Lung (tissue), 12 donors: ENCODE results near the gene FGGY. TPM values are rescaled to one million over a fixed set of nuclear protein-coding genes. Genes with fewer than 3 reads are reported as not detected.

Source experiments
- ATAC-seq: fragments of 200-7000 bp; cut with Tn5 transposase; one replicate; pipeline ENCODE4 v1.9.1; 2020; ENCODE audit warnings: moderate number of reproducible peaks; ENCODE audit not compliant: insufficient read depth, low FRiP score
- DNase-seq, 3 donors: peaks; one replicate each; pipeline ENCODE4 v3.0.0-alpha.2; 2013 to 2017
- H3K27ac ChIP-seq, 2 donors: one replicate each; pipeline ENCODE4 v1.5.1; 2013; ENCODE audit warnings: mild to moderate bottlenecking in 2 of 2, moderate library complexity in 2 of 2, control low read depth in 1 of 2, inconsistent platforms in 1 of 2, low read depth in 1 of 2, low read length in 1 of 2
- H3K27me3 ChIP-seq, 3 donors: one replicate each; pipeline ENCODE4 v1.5.1; 2013; ENCODE audit warnings: low read length in 2 of 3; ENCODE audit not compliant: control insufficient read depth in 3 of 3, insufficient read depth in 3 of 3
- H3K36me3 ChIP-seq, 4 donors: one replicate each; pipeline ENCODE4 v1.5.1; 2013; ENCODE audit warnings: low read length in 4 of 4, mild to moderate bottlenecking in 1 of 4, moderate library complexity in 1 of 4; ENCODE audit not compliant: control insufficient read depth in 4 of 4, insufficient read depth in 4 of 4
- H3K4me1 ChIP-seq, 5 donors: one replicate each; pipeline ENCODE4 v1.5.1; 2013; ENCODE audit warnings: low read length in 5 of 5, mild to moderate bottlenecking in 2 of 5, moderate library complexity in 1 of 5; ENCODE audit not compliant: control insufficient read depth in 5 of 5, insufficient read depth in 5 of 5
- H3K4me3 ChIP-seq: one replicate; pipeline ENCODE4 v1.5.1; 2013; ENCODE audit warnings: mild to moderate bottlenecking, control low read depth, moderate library complexity
- H3K9ac ChIP-seq, 2 donors: one replicate each; pipeline ENCODE4 v1.5.1; 2013; ENCODE audit warnings: low read length in 2 of 2, control low read depth in 1 of 2; ENCODE audit not compliant: insufficient read depth in 1 of 2
- H3K9me3 ChIP-seq, 4 donors: one replicate each; pipeline ENCODE4 v1.5.1; 2013; ENCODE audit warnings: low read length in 3 of 4, mild to moderate bottlenecking in 1 of 4, moderate library complexity in 1 of 4; ENCODE audit not compliant: control insufficient read depth in 4 of 4, insufficient read depth in 3 of 4
- CTCF ChIP-seq: IDR thresholded peaks from 2 replicates; pipeline ENCODE4 v1.5.1; 2012; ENCODE audit warnings: mild to moderate bottlenecking; ENCODE audit errors: control extremely low read depth, extremely low read depth
- WGBS, 2 donors: extraction: QIAGEN DNeasy Blood & Tissue Kit; methylation state at CpG; one replicate each; pipeline ENCODE4 v1.1.7; 2013; 5-methylcytosine and 5-hydroxymethylcytosine counted together
- polyA plus RNA-seq, 2 donors: library from polyadenylated mRNA; stranded (reverse); fragments of 200-250 nt; gene quantifications; one replicate each; pipeline ENCODE4 v1.2.1, GENCODE V29; 2013
- total RNA-seq, 2 donors: library from RNA; depleted of rRNA in 1 of 2; stranded (reverse); fragments of >200 nt in 1 of 2; gene quantifications; one replicate each; pipeline ENCODE4 v1.2.1, GENCODE V29; 2014 to 2021
- donor health status: control.
- donor health status: control.
- donor health status: Bipolar disorder and iron deficiency.
- donor health status: healthy.
- donor health status: DM: yes; HTN: yes; CAD: no.

FGGY gene
- total and polyA plus RNA-seq, 4 donors = 16.1 to 42.3 (median 18.3) TPM

- ATAC-seq = no peak
Observed at GRCh38 chr1:59768792-59769735, 472.2 kb downstream of the FGGY start.

DNA sequence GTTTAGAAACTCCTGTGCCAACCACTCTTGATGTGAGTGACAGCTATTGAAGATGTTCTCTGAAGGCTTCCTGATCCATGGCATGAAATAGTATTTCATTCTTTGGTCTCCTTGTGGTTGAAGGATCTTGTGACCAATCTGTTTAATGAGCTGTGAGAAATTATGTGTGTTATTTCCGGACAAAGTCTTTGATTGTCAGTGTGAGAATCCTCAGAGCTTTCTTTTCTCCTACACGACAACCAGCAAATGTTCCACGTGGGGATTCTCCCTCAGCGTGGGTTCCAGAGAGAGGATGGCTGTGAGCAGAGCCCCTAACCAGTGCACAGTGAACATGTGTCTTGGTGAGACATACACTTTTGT lies 472.8 kb downstream of the FGGY start:
- no peaks in the 10 kb centered on the region for H3K9me3 ChIP-seq
- ATAC-seq = no peak
- no peak for TF ChIP-seq CTCF
- no peak overlapping the region for H3K27ac ChIP-seq
- no peak overlapping the region for H3K9ac ChIP-seq
- H3K27me3 ChIP-seq = no peaks in the 10 kb centered on the region
- no peak overlapping the region for H3K4me3 ChIP-seq
- 90 to 92% methylated on average over 4 of the region's 4 CpGs for WGBS, 2 donors
- no peak for DNase-seq
- no peaks in the 10 kb centered on the region for H3K36me3 ChIP-seq
- peaks cover 0 to 17% (median 0%) of the 10 kb centered on the region in 5 donors for H3K4me1 ChIP-seq

More at GRCh38 chr1:59768792-59769735, 472.2 kb downstream of the FGGY start:
- Histone ChIP-seq H3K36me3 (no peaks in the 10 kb centered on the region), H3K27ac (no peak overlapping the region), H3K4me3 (no peak overlapping the region), H3K9me3 (no peaks in the 10 kb centered on the region), H3K9ac (no peak overlapping the region), H3K4me1 (peaks cover 0 to 17% (median 0%) of the 10 kb centered on the region in 5 donors), H3K27me3 (no peaks in the 10 kb centered on the region)
- WGBS, 2 donors = 90 to 91% methylated on average over 10 of the region's 10 CpGs
- TF ChIP-seq CTCF = no peak
- no peak for DNase-seq

DNA sequence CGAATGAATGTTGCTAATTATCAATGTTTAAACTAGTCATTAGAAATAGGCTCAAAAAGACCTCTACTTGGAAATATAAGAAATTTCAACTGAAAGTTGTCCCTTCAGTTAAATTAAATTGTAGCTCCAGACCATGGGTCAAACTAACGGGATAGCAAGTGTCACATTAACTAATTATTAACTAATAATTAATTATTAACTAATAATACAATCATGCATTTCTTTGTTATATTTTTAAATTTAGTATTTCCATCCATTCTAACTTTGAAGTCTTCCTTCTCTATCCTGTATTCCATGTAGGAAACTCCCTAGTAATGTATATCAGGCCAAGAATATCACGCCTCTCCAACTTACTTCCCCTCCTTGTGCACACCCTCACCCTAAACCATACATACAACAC lies 474.5 kb downstream of the FGGY start:
- no peaks in the 10 kb centered on the region for H3K27me3 ChIP-seq
- no peak for TF ChIP-seq CTCF
- H3K9me3 ChIP-seq = no peaks in the 10 kb centered on the region
- H3K4me3 ChIP-seq = no peak overlapping the region
- H3K27ac ChIP-seq = no peak overlapping the region
- WGBS, 2 donors = 96 to 98% methylated on average over 3 of the region's 3 CpGs
- H3K4me1 ChIP-seq = peaks cover 0 to 17% (median 0%) of the 10 kb centered on the region in 5 donors
- DNase-seq (no peak), ATAC-seq (no peak)
- no peaks in the 10 kb centered on the region for H3K36me3 ChIP-seq
- H3K9ac ChIP-seq = no peak overlapping the region
